Breast epithelium (tissue), 3 donors: ENCODE measurements around the gene GABRP.

ENCODE experiments used
- CTCF ChIP-seq, 3 donors: fragments of 450-650 bp; IDR thresholded peaks; one replicate each; pipeline ENCODE4 v1.5.1; 2016 to 2017; ENCODE audit warnings: antibody characterized with exemption in 3 of 3, mild to moderate bottlenecking in 3 of 3, moderate library complexity in 3 of 3
- POLR2A ChIP-seq: fragments of 450-650 bp; IDR thresholded peaks from one replicate; pipeline ENCODE4 v1.6.1; 2016; ENCODE audit warnings: antibody characterized with exemption, mild to moderate bottlenecking, moderate library complexity

DNA sequence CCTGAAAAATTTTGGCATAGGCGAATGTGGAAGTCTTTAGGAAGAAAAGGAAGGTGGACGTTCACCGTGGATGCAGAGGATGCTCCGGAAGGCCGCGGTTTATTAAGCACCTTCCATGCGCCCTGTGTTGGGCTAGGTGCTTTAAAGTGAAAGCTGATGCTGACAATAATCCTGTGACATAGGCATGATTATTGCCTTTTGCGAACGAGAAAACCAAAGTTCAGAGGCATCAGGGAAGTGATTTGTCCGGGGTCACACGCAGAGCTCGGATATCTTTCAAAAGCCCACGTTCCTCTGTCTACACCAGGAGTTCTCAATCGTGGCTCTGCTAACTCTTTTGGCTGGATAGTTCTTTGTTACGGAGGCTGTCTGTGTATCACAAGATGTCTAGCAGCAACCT is 12.0 kb upstream of the GABRP start:
- TF ChIP-seq CTCF (IDR thresholded peaks at IDR 0.05) (no peak), POLR2A (no peak)
